Fibroblast of villous mesenchyme (primary cell): ENCODE data around the gene ABCG1. TPM values are rescaled to one million over a fixed set of nuclear protein-coding genes. Genes with fewer than 3 reads are reported as not detected.
A peak's percentile ranks its signal among the peaks of the same experiment; 100 is the strongest.

ENCODE experiments used
- DNase-seq: peaks from one replicate; pipeline ENCODE4 v3.0.0-alpha.2; 2010; ENCODE audit warnings: low read depth
- H3K4me3 ChIP-seq: 2 replicates; pipeline ENCODE4 v1.5.1; 2011; ENCODE audit warnings: low read depth, mild to moderate bottlenecking, low read length
- total RNA-seq: library from RNA; depleted of rRNA; stranded (reverse); fragments of >200 nt; gene quantifications from 2 replicates; pipeline ENCODE4 v1.2.3, GENCODE V29; 2012
- TF ChIP-seq, protein P1 (sequence below): IDR thresholded peaks from 2 replicates; pipeline ENCODE4 v1.5.1; 2012; ENCODE audit warnings: low read depth, mild to moderate bottlenecking, low read length; ENCODE audit not compliant: insufficient read depth

ABCG1 gene
- total RNA-seq, 1 donor = 0.43 TPM

DNA sequence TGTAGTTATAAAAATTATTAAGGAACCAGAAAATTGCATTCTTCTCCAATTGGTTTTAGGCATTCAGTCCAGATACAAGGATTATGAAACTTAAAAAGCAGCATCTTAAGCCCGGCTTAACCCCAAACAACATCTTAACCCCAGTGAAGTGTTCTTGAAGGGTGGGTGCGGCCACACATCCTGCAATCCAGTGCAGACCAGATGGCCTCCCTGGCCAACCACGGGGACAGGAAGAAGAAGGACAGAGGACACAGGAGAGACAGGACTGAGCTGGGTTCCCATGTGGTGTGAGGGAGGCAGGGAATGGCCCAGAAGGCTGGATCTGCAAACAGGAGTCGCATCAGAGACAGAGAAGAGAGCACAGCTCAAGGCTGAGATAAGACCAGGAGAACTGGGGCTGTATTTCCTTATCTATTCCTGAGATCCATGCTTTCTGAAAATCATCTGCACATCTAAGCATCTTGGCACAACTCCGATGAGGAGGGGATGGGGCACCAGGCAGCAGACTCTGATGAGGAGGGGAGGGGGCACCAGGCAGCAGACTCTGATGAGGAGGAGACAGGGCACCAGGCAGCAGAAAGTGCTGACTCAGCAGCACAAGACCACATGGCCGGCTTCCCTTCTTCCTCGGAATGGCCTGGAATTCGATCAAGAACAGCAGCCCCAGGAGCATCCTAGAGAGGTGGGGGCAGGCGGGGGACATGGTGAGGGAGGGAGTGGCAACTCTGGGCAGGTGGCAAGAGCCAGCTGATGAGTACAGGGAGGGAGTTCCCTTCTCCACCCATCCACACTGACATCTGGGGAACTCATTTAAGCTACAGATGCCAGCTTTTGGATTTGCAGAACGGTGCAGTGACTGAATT is 26.6 kb downstream of the ABCG1 start:
- peak; percentile 29 for DNase-seq
- TF ChIP-seq, protein P1, sequence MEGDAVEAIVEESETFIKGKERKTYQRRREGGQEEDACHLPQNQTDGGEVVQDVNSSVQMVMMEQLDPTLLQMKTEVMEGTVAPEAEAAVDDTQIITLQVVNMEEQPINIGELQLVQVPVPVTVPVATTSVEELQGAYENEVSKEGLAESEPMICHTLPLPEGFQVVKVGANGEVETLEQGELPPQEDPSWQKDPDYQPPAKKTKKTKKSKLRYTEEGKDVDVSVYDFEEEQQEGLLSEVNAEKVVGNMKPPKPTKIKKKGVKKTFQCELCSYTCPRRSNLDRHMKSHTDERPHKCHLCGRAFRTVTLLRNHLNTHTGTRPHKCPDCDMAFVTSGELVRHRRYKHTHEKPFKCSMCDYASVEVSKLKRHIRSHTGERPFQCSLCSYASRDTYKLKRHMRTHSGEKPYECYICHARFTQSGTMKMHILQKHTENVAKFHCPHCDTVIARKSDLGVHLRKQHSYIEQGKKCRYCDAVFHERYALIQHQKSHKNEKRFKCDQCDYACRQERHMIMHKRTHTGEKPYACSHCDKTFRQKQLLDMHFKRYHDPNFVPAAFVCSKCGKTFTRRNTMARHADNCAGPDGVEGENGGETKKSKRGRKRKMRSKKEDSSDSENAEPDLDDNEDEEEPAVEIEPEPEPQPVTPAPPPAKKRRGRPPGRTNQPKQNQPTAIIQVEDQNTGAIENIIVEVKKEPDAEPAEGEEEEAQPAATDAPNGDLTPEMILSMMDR = no peak
- no peak overlapping the region for H3K4me3 ChIP-seq

DNA sequence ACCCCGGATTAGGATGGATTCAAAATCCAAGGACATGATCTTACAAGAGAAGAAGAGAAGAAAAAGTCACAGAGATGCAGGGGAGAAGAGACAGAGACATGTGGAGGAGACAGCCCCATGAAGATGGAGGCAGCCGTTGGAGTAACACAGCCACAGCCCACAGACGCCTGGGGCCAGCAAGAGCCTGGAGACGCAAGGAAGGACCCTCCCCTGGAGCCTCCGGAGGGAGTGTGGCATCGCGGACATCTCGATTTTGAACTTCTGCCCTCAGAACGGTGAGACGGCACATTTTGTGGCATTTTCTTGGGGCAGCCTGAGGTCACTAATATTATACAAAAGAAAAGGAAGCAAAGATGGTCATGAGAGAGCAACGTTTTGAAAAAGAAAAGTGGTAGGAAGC is 28.8 kb downstream of the ABCG1 start:
- no peak overlapping the region for H3K4me3 ChIP-seq
- TF ChIP-seq, protein P1 = no peak
- no peak for DNase-seq

DNA sequence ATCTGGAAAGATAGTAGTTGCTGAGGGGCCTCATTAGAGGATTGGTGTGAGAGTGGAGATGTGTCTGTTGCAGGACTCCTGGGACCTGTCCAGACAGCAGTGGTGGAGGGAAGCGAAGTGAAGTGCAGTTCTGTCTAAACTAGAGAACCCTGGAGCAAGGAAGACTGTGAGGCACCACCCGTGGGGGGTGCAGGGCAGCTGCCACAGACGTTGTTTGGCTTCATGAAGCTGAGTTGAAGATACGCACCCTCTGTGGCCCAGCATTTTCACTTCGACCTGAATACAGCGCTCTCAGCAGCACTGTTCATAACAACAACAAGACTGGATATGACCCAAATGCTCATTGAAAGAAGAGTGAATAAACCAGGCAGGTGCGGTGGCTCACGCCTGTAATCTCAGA is 29.3 kb downstream of the ABCG1 start:
- DNase-seq = no peak

DNA sequence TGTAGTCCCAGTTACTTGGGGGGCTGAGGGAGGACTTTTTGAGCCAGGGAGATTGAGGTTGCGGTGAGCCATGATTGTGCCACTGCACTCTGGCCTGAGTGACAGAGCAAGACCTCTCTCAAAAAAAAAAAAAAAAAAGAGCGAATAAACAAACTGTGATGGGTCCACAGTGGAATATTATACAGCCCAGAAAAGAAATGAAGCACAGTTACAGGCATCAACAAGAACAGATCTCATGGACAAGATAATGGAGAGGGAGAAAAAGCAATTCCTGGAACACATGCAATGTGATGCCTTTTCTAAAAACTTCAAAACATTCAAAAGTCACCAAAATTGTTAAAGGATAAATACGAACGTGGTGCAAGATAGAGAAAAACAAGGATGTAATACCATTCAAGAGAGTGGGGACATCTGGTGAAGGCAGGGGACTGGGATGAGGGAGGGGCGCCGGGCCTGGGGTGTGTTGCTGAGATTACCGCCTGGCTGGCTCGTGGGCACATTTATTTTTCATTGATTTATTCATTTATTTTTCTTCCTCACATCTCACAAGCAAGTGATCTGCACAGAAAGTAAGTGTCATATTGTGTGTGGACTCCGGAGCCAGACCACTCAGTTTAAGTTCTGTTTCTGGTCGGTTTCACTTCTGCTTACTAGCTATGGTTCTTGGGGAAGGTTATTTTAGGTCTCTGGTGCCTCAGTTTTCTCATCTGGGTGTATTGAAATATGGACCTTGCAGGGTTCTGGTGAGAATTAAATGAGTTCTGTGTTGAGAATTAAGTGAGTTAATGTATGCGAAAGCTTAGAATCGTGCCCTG is 30.1 kb downstream of the ABCG1 start:
- no peak overlapping the region for H3K4me3 ChIP-seq
- no peak for DNase-seq
- TF ChIP-seq, protein P1 = no peak

More for the DNA sequence above, 29.3 kb downstream of the ABCG1 start:
- no peak overlapping the region for H3K4me3 ChIP-seq
- TF ChIP-seq, protein P1 = no peak

- H3K4me3 ChIP-seq = no peak overlapping the region
- DNase-seq = no peak
- TF ChIP-seq, protein P1 = no peak
Measured at GRCh38 chr21:42250422-42251403, 31.8 kb downstream of the ABCG1 start.
